Endothelial cell of umbilical vein (primary cell): ENCODE results near the gene SYK. TPM values are rescaled to one million over a fixed set of nuclear protein-coding genes. Genes with fewer than 3 reads are reported as not detected.

Experiments used
- BruUV-seq: library from RNA; stranded (reverse); fragments of 400-500 nt; replicated peaks from 2 replicates; lab custom pipeline; 2021; lab: Mats Ljungman, UMichigan
- CTCF ChIA-PET: fragments of 300-600, 350-600 bp; sonication (Branson Sonifier 250); formaldehyde crosslinking; loops from one replicate; lab custom pipeline; 2021; ENCODE audit warnings: antibody characterized with exemption, inconsistent platforms; lab: Charles Lee
- POLR2A ChIA-PET: fragments of 300-600, 350-600 bp; sonication (Branson Sonifier 250); formaldehyde crosslinking; loops from one replicate; lab custom pipeline; 2021; ENCODE audit warnings: antibody characterized with exemption, inconsistent platforms; lab: Charles Lee
- DNase-seq: peaks from one replicate; pipeline ENCODE4 v3.0.0-alpha.2; 2011; ENCODE audit warnings: low read depth, low spot score
- FAIRE-seq: peaks from 2 replicates; lab custom pipeline; 2011; peaks lifted over from hg19 to GRCh38; lab: Jason Lieb, UNC
- H2AFZ ChIP-seq: 2 replicates; pipeline ENCODE4 v1.6.0; 2012; ENCODE audit warnings: low read depth, low read length, control low read depth, inconsistent platforms
- H3K27ac ChIP-seq: 2 replicates; pipeline ENCODE4 v1.5.1; 2011; ENCODE audit warnings: low read depth, mild to moderate bottlenecking, control low read depth, low read length, moderate library complexity; ENCODE audit not compliant: insufficient read depth
- H3K27me3 ChIP-seq, 2 experiments: 2 replicates each; pipeline versions ENCODE4 v1.6.0 to v1.6.1; 2011; ENCODE audit warnings: low read length in 2 of 2, mixed read lengths in 1 of 2; ENCODE audit not compliant: control insufficient read depth in 2 of 2, insufficient read depth in 2 of 2
- H3K36me3 ChIP-seq, 2 experiments: 2 replicates in 1 of 2; 3 replicates in 1 of 2; pipeline ENCODE4 v1.5.1; 2011; ENCODE audit warnings: low read length in 2 of 2, mild to moderate bottlenecking in 1 of 2, moderate library complexity in 1 of 2; ENCODE audit not compliant: control insufficient read depth in 2 of 2, insufficient read depth in 2 of 2; ENCODE audit errors: extremely low read depth in 1 of 2
- H3K4me1 ChIP-seq: 3 replicates; pipeline ENCODE4 v1.5.1; 2011; ENCODE audit warnings: mild to moderate bottlenecking, low read length; ENCODE audit not compliant: control insufficient read depth, insufficient read depth; ENCODE audit errors: extremely low read depth
- H3K4me2 ChIP-seq: 2 replicates; pipeline ENCODE4 v1.6.1; 2011; ENCODE audit warnings: low read length, control low read depth, mixed read lengths; ENCODE audit not compliant: insufficient read depth
- H3K4me3 ChIP-seq, 3 experiments: fragments of 200-600 bp in 1 of 3; sonication (generic), shearing (Covaris generic) in 1 of 3; replicated peaks in 1 of 3; 2 replicates each; pipeline ENCODE4 v1.5.1; 2011 to 2016; ENCODE audit warnings: control low read depth in 3 of 3, low read length in 3 of 3, mild to moderate bottlenecking in 2 of 3, inconsistent platforms in 1 of 3, low read depth in 1 of 3, moderate library complexity in 1 of 3; ENCODE audit not compliant: insufficient read depth in 1 of 3
- H3K79me2 ChIP-seq: 2 replicates; pipeline ENCODE4 v1.6.0; 2012; ENCODE audit warnings: low read length, inconsistent platforms; ENCODE audit not compliant: control insufficient read depth, insufficient read depth
- H3K9ac ChIP-seq: replicated peaks from 2 replicates; pipeline ENCODE3; 2011; ENCODE audit warnings: low read length, control low read depth; ENCODE audit not compliant: insufficient read depth; ENCODE audit errors: extremely low read depth
- H3K9me1 ChIP-seq: replicated peaks from 3 replicates; pipeline ENCODE4 v1.6.0; 2011; ENCODE audit warnings: mild to moderate bottlenecking, low read length; ENCODE audit not compliant: control insufficient read depth, insufficient read depth; ENCODE audit errors: extremely low read depth
- H3K9me3 ChIP-seq: replicated peaks from 2 replicates; pipeline ENCODE4 v1.5.1; 2012; ENCODE audit warnings: low read length, inconsistent platforms; ENCODE audit not compliant: control insufficient read depth, insufficient read depth
- H4K20me1 ChIP-seq: replicated peaks from 2 replicates; pipeline ENCODE3; 2011; ENCODE audit warnings: mild to moderate bottlenecking, low read length; ENCODE audit not compliant: control insufficient read depth, insufficient read depth; ENCODE audit errors: extremely low read depth
- EZH2 ChIP-seq: IDR thresholded peaks from 2 replicates; pipeline ENCODE4 v1.6.1; 2012; ENCODE audit warnings: borderline replicate concordance, low read depth, mild to moderate bottlenecking, moderate library complexity, low read length, inconsistent platforms; ENCODE audit not compliant: severe bottlenecking
- FOS ChIP-seq: IDR thresholded peaks from 2 replicates; pipeline ENCODE4 v1.6.1; 2011; ENCODE audit warnings: mild to moderate bottlenecking, low read length, moderate library complexity, borderline replicate concordance; ENCODE audit not compliant: insufficient read depth
- GATA2 ChIP-seq: IDR thresholded peaks from 2 replicates; pipeline ENCODE4 v1.7.0; 2011; ENCODE audit warnings: low read depth, mild to moderate bottlenecking, moderate library complexity, mixed read lengths, low read length; ENCODE audit not compliant: insufficient read length, insufficient read depth
- JUN ChIP-seq: IDR thresholded peaks from 2 replicates; pipeline ENCODE4 v1.6.1; 2011; ENCODE audit warnings: borderline replicate concordance, low read depth; ENCODE audit not compliant: insufficient read length, insufficient read depth
- MYC ChIP-seq: IDR thresholded peaks from one replicate; pipeline ENCODE4 v1.6.1; 2011; ENCODE audit warnings: mild to moderate bottlenecking, low read depth, low read length
- POLR2A ChIP-seq: IDR thresholded peaks from 2 replicates; pipeline ENCODE4 v1.6.1; 2012; ENCODE audit warnings: low read depth, mild to moderate bottlenecking, control low read depth, low read length
- POLR2AphosphoS5 ChIP-seq: IDR thresholded peaks from 2 replicates; pipeline ENCODE4 v1.6.1; 2012; ENCODE audit warnings: low read depth, mild to moderate bottlenecking, control low read depth, low read length, moderate library complexity; ENCODE audit not compliant: insufficient read depth
- dilution Hi-C: fragments of 300-500 bp; cut with MboI; formaldehyde crosslinking; loops from one replicate; pipeline ENCODE4 v1.15.0; 2019; ENCODE audit warnings: low sequenced_read_pairs; ENCODE audit not compliant: extremely low pct_ligation_motif_present
- intact Hi-C: fragments of 100-400 bp; cut with micrococcal nuclease; formaldehyde crosslinking; loops from one replicate; pipeline ENCODE4 v1.10.0; 2022
- polyA plus RNA-seq, 4 experiments: library from polyadenylated mRNA; depleted of rRNA in 3 of 4; stranded (reverse) in 3 of 4; unstranded in 1 of 4; fragments of >200 nt; gene quantifications; 2 replicates each; pipeline versions ENCODE4 v1.2.1 to v1.2.3, GENCODE V29; 2011 to 2012; ENCODE audit warnings: missing spikeins in 1 of 4
- total RNA-seq: library from RNA; stranded (reverse); gene quantifications from 2 replicates; pipeline ENCODE4 v1.2.3, GENCODE V29; 2021
- TF ChIP-seq, protein P1 (sequence below): IDR thresholded peaks from 2 replicates; pipeline ENCODE4 v1.6.1; 2011; ENCODE audit not compliant: insufficient read depth, insufficient read length
- TF ChIP-seq, protein P2 (sequence below), 2 donors: IDR thresholded peaks; 1 replicate in 1 of 2; 2 replicates in 1 of 2; pipeline ENCODE4 v1.5.1; 2011; ENCODE audit warnings: low read length in 2 of 2, mild to moderate bottlenecking in 2 of 2, moderate library complexity in 2 of 2, control low read depth in 1 of 2, inconsistent platforms in 1 of 2, low read depth in 1 of 2; ENCODE audit not compliant: insufficient read depth in 1 of 2; ENCODE audit errors: extremely low read depth in 1 of 2

Gene SYK
- total and polyA plus RNA-seq, 2 donors (not counting 3 experiments of a cell fraction or from before 2014, with no cell fraction given): not detected

DNA sequence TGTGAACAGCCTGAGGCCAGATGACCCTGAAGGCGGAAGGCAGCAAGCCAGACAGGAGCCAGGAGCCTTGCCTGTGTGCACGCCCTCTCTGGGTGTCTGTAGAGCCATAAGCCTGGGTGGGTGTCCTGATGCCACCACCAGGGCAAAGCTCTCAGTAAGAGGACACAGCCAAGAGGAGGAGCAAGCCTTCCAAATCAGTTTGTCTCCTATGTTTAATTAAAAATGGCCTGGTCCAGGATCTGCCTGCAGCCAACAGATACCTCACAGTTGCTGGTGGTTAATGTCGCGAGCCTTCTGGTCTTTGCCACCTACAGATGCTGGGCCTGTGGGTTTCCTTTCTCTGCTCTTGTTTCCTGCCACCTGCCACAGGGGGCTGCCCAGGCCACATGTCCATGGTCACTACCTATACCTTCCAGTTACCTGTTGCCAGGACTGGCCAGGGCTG is 56.9 kb downstream of the SYK start:
- no peak for DNase-seq
- Histone ChIP-seq H3K27ac (no peak overlapping the region), H3K9me1 (no peaks in the 10 kb centered on the region), H3K9ac (no peak overlapping the region), H3K79me2 (no peaks in the 10 kb centered on the region), H3K4me2 (no peak overlapping the region), H2AFZ (no peak overlapping the region), H4K20me1 (no peaks in the 10 kb centered on the region), H3K4me1 (no peaks in the 10 kb centered on the region), H3K27me3 (no peaks in the 10 kb centered on the region), H3K4me3 (no peak overlapping the region), H3K36me3 (no peaks in the 10 kb centered on the region), H3K9me3 (no peaks in the 10 kb centered on the region)
- ChIA-PET CTCF (no interaction called here), POLR2A (no interaction called here)
- dilution Hi-C loops: no loop called here
- TF ChIP-seq, protein P1, sequence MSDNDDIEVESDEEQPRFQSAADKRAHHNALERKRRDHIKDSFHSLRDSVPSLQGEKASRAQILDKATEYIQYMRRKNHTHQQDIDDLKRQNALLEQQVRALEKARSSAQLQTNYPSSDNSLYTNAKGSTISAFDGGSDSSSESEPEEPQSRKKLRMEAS: no peak
- TF ChIP-seq POLR2A (no peak), JUN (no peak), EZH2 (no peak), POLR2AphosphoS5 (no peak), MYC (no peak), GATA2 (no peak), FOS (no peak)
- TF ChIP-seq, protein P2, sequence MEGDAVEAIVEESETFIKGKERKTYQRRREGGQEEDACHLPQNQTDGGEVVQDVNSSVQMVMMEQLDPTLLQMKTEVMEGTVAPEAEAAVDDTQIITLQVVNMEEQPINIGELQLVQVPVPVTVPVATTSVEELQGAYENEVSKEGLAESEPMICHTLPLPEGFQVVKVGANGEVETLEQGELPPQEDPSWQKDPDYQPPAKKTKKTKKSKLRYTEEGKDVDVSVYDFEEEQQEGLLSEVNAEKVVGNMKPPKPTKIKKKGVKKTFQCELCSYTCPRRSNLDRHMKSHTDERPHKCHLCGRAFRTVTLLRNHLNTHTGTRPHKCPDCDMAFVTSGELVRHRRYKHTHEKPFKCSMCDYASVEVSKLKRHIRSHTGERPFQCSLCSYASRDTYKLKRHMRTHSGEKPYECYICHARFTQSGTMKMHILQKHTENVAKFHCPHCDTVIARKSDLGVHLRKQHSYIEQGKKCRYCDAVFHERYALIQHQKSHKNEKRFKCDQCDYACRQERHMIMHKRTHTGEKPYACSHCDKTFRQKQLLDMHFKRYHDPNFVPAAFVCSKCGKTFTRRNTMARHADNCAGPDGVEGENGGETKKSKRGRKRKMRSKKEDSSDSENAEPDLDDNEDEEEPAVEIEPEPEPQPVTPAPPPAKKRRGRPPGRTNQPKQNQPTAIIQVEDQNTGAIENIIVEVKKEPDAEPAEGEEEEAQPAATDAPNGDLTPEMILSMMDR (IDR thresholded peaks at IDR 0.05; ENCODE audit: extremely low read depth in 1 of 2, insufficient read depth in 1 of 2, low read depth in 1 of 2, low read length in 2 of 2): no peak
- no TSS peak for BruUV-seq
- no peak for FAIRE-seq
- intact Hi-C loops: no loop called here
